ENCODE measurements around the gene CDC42BPB.

Gene CDC42BPB

DNA sequence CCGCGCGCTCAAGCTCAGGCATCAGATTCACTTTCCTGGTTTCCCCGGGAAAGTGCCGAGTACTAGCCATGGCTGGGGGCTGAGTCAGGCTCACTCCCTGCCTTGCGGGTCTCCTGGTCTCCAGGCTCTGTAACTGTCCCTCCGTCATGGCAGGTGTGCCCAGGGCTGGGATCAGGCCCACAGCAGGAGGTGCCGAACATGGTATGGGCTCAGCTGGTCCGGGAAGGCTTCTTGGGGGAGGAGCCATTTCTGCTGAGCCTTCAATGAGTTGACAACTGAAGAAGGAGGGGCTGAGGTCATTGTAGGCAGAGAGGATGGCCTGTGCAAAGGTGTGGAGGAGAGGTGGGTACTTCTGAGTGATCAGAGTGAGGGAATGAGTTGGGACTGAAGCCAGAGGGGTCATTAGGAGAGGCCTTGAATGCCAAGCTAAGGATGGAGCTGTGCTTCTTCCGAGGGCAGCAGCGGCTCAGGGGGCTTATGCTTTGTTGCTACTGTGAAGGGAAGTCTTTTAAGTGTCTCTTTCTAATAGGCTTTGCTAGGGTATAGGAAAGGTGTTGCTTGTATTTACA, 37.9 kb upstream of the CDC42BPB start:
- DNase-seq (ENCODE audit: low read depth), result no peak

DNA sequence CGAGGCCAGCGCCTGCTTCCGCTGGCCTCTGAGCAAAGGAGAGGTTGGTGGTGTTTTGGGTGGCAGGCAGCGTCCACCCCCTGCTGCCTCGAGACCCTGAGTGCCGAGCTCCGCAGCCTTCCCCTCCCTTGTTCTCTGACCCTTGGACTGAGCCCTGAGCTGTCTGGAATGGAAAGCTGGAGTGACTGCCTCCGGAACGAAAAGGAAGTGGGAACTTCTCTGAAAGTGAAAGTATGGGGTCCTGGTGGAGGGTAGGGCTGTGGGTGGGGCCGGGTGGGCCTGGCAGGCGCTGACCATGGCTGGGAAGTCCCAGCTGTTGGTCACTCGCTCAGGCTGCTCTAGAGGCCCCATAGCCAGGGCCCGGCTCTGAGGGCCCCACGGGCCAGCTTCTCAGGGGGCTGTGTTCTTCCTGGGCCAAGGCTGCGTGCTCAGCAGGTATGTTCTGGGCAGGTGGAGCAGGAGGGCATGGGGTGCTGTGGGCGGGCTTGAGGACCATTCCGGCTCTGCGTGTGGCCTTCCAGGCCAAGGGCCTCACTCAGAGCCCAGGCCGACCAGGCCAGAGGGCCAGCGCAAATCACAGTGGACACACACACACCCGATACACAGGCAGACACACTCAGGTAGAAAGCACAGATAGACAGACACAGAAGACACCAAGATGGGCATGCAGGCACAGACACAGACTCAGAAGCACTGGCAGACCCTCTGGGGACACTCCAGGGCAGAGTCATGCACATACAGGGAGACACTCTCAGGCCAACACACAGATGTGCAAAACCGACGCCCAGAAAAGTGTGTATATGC, 37.3 kb upstream of the CDC42BPB start, which contains the start of gene EXOC3L4:
Gene EXOC3L4 (plus strand): TSS at position 320 of the 804 bp plus-strand sequence. CDS start 5,495 bp downstream, outside the sequence.
- DNase-seq (ENCODE audit: low read depth), result no peak

DNA sequence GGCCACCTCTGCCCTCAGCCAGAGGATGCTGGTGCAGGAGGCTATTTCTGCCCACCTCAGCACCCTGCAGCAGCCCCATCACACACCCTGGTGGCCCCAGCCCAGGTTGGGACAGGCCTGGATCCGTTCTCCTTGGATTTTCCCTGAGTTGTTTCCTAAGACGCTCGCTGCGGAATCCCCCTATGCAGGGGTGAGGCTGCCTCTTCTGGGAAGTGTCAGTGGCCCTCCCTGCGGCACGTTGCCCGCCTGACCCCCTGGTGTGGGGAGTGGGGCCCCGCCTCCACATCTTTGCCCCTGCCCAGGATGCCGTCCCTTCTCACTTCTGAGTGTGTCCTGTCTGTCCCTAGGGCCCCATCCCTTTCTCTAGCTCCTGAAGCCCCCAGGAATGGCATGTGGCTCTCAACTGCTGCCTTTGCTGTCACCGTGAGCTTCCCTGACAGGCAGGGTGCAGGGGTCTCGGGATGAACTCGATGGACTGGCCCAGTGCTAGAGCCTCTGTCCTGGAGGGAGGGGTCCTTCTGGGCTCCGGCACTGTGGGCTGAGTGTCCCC, 36.6 kb upstream of the CDC42BPB start:
- DNase-seq (ENCODE audit: low read depth), result no peak

DNA sequence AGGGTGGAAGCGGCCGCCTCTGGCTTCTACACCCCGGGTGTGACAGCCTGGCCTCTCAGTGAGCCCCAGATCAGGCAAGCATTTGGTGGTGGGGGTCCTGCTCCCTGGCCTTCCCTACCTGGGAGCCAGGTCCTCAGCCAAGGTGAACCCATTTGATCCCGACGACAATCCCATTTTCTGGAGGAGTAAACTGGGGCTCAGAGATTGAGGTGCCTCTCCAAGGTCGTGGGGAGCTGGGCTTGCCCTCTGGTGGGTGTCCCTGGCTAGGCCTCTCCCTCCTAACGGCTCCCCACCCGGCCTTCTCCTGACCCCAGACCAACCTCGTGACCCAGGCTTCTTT, 34.5 kb upstream of the CDC42BPB start:
- no peak for DNase-seq (ENCODE audit: low read depth)

DNA sequence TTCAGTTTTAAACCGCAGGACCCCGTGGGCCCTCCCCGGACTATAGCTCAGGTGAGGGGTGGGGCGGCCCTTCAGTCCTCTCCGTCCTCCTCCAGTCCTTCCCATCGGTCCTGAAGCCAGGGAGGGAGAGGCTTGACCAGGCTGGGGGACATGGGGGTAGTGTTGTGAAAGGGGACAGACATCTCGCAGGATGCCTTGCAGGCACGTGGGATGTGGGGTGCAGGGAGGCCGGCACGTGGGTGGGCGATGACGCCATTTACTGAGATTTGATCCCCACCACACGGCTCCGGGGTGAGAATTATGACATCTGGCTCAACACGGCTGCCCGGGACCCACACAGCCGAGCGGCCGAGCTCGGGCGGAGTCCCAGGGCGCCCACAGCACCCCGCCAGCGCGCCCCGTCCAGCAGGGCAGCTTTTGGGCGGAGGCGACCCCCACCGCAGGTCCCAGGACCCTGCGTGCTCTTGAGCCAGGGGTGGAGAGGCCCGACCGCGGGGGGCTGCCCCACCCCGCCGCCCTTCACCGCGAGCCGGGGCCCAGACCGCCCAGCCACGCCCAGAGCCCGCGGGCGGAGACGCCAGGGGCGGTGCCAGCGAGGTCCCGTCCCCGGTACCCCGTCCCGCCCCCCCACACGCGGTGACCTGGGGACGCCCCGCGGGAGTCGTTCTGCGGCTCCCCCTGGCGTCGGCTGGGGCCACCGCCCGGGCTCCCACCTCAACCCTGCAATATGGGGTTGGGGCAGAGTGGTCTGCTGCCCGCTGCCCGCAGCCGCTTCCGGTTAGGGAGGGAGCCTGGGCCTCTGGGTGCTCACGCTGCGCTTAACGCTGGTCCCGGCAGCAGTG, 33.9 kb upstream of the CDC42BPB start:
- DNase-seq (ENCODE audit: low read depth), result peak; percentile 67

DNA sequence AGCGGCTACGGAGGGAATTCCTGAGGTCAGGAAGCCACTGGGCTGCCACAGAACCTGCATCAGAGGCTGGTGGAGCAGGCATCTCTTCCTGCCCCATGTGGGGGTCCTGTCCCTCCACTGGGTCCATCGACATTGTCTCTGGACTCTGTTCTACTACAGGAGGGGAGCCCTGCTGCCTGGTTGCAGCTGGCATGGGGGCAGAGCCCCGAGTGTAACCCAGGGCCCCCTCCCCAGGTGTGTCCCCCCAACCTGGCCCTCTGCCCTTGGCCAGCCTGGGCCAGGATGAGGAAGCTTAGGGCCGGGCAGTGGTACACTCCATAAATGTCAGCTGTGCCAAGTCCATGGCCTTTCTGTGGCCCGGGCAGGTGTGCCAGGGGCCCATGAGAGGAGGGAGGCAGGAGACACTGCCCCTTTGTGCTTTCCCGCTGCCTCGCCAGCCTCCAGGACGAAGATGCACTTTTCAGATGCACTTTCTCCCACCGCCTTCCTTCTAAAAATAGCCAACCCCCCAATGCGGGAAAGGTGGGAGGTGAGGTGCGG, 33.2 kb upstream of the CDC42BPB start:
- no peak for DNase-seq (ENCODE audit: low read depth)

DNA sequence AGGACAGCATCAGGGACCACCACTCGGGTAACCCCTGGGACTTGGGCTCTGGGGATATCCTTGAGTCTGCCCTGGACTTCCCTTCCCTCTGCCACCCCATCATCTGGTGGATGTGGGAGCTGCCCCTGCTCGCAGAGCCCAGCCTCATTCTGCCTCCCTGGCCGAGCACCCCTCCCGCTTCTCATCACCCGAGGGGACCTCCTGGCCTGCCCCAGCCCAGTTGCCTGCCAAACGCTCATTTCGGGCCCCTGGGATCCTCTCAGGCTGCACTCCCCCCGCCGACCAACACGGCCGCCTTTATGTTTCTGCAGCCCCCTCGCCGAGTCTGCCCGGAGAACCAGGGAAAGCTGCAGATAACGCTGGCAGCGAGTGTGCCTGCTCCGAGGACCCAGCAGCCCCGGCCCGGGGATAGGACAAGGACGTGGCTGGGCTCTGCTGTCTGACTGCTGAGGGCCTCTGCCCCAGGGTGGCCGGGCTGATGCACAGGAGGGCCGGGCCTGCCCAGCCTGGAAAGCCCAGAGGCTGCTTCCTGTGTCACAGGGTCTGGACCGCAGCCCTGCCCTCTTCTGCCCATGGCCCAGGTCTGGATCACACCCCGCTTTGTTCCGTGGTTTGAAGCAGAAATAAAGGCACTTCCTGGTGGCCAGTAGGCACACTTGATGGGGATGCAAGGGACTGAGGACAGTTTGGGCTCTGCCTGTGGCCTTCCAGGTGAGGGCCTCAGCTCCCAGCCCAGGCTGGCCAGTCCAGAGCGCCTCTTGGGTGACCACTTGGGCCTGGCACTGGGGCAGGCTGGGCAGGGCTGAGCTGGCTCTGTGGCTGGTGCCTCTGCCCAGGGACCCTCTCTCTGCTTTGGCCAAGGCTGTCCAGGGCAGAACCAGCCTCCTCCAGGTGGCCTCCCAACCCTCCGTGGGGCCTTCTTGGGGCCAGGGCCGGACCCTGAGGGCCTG, 32.3 kb upstream of the CDC42BPB start:
- DNase-seq (ENCODE audit: low read depth), result no peak

DNA sequence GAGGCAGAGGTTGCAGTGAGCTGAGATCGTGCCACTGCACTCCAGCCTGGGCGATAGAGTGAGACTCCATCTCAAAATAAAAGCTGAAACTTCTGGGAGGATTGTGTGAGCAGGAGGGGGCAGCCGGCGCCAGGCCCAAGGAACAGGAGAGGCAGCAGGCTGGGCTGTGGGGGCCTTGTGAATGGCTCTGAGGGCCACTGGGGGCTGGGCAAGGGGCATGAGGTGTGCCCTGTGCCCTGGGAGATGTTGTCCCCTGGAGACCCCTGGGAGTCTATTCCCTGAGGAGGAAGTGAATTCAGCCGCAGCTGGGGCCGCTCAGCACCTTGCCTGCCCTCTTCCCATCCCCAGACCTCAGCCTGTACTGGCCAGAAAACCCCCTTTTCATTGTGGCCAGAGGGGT, 31.6 kb upstream of the CDC42BPB start:
- DNase-seq (ENCODE audit: low read depth), result no peak

DNA sequence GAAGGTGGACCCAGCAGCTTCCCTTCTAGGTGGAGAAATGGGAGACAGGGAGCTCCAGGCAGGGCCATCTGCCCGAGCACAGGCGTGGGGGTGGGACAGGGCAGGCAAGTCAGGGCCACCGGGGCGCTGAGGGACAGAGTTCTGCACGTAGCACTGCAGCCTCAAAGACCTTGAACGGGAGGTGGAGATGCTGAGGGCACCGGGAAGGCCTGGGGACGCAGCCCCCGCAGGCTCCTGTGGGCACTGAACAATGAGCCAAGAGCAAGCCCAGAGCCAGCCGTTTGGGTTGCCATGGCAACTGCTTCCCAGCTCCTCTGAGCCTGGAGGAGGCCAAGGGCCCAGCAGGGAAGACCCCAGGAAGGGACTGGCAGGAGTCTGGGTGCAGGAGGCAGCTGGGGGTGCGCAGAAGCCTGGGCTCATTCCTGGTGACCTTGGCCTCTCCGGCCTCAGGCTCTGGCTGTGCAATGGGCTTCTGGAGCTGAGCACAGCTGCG, 30.0 kb upstream of the CDC42BPB start:
- no peak for DNase-seq (ENCODE audit: low read depth)

DNA sequence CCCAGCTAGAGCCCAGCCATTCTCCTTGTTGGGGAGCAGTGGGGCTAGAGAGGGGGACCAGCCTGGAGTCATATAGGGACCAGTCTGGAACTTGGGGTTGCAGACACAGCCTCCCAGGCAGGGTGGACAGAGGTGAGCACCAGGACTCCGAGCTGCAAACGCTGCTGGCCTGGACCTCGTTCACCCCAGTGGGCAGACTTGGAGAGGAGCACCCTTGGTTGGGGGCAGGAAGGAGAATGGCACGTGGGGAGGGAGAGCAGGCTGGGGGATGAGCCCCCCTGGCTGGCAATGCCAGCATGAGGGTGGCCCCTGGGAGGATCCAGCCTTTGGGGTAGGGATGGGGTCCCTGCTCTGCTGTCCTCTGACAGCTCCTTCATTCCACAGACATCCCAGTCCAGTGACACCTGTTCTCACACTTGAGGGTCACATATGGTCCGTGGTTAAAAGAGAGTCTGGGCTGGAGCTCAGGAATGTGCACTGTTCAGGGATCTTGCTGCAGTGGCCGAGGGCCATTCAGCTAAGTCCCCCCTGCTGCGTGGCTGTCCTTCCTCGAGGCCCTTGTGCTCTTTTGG, 29.5 kb upstream of the CDC42BPB start:
- DNase-seq (ENCODE audit: low read depth), result no peak

DNA sequence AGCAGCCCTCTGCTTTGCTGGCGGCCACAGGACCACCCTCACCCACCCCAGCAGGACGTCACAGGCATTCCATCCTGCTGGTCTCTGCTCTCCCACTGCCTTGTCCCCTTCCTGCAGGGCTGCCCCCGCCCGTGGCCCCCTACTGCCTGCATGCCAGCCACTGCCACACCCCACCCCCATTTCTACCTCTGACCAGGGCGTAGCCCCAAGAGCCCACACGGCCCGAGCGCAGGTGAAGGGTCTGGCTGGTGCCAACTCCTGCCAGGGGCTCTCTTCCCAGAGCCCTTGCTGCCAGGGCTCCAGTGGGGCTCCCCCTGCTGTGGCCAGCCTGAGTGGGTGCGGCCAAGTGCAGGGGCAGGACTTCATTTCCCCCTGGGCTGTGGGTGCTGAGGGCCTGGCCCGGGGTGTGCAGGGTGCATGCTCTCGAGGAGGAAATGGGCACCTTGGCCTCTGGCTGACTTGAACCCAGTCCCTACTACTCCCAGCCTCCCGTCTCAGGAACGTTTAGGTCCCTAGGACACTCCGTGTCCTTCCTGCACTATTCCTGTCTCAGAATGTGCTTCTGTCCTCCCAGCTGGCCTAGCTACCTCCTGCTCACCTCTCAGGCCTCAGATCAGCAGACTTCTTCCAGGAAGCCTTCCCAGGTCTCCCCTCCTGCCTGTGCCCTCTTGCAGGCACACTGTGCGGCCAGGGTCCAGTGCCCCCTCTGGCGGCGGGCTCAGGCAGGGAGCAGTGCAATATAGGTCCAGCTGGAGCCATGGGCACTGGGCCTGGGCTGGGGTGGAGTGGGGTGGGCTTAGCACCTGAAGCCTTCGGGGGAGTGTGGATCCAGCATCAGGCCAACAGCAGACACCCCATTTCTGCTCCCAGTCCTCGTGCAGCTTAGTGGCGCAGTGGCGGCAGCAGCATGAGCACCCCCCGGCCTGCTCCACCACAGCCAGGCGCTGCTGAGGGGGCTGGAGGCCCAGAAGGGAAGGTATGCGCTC, 28.1 kb upstream of the CDC42BPB start:
- DNase-seq (ENCODE audit: low read depth), result no peak

DNA sequence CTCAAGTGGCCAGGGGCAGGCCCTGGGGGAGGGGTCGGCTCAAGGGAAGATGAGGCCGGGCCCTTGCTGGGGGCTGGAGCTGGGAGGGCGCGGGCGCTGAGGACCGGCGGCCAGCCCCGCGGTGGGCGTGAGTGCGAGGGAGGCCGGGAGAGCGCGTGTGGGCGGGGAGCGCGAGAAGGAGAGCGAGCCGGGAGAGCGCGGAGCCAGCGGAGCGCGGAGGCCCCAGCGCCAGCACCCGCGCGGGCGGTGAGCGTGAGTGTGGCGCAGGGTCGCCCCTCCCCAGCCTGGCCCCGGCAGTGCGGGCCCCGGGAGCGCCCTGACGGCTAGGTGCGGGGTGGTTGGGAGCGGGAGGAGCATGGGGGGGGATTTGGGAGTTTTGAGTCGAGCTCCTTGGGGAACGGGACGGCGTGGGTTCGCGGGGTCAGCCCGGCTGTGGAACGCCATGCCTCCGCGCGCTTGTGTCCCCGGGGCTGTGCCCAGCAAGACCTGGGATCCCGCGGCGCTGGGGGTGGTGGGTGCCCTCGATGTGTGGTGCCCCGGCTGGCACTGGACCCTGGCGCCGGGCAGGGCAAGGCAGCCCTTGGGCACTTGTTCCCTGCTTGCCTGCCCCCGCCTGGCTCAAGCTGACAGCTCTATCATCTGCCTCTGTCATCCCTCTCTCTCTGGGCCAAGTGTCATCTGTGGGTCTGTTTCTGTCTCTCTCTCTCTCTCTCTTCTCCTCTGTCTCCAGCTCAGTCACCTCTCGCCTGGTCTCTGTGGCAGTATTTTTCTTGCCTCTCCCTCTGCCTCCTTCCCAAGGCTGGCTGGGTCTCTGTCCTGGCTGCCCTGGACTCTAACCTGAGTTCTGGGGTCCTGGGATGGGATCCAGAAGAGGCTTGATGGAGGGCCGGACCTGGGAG, 26.9 kb upstream of the CDC42BPB start, which contains the start of gene LBHD2:
Gene LBHD2 (plus strand): TSS at position 190 of the 899 bp plus-strand sequence. CDS start 1,803 bp downstream, outside the sequence.
- DNase-seq (ENCODE audit: low read depth), result no peak

DNA sequence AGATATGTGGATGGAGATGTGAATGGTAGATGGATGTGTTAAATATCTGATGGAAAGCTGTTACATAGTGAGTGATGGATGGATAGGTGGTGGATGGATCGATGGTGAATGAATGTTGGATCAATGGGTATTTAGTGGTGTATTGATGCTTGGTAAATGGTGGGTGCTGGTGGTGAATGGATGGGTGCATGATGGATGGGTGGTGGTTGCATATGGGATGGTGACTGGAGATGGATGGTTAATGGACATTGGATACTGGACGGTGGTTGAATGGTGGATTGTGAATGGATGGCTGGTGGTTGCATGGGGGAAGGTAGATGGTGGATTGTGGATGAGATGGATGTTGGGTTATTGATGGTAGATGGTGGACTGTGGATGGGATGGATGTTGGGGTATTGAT, 24.6 kb upstream of the CDC42BPB start:
- no peak for DNase-seq (ENCODE audit: low read depth)

DNA sequence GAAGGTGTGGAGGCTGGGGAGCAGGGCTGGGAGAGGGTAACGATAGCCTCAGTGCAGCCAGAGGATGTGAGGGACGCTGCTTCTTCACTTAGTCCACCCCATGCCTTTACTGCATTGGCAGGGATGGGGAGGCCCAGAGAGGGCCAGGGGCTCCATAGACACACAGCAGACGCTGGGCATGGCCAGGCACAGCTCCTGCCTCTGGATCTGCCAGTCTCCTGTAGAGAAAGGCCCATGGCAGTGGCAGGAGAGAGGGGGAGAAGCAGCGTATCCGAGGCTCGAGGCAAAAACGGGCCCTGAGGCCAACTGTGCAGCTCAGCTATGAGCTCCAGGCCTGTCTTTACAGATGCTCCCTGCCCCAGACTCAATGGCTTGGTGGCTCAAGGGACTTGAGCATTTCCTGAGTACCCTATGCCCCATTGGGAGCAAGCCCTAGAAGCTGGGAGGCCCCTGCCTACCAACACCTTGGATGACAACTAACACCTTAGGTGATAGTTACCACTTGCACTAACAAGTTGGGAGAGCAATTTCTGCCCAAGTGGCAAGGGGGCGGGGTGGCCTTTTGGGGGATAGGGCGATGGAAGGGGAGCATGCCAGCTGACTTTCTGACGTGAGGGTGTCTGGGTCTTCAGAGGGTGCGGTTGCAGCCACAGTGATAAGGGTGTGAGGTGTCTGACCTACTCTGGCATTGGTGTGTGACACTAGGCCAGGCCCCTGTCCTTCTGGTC, 21.7 kb upstream of the CDC42BPB start:
- DNase-seq (ENCODE audit: low read depth), result no peak

DNA sequence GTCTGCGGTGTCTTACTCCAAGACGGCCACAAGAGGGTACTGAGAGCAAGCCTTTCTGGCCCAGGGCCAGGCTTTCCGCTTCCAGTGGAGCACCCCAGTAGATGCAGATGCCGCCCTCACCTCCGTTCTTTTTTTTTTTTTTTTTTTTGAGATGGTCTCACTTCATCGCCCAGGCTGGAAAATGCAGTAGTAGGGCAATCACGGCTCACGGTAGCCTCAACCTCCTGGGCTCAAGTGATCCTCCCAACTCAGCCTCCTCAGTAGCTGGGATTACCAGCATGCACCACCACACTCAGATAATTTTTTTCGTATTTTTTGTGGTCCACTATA, 21.0 kb upstream of the CDC42BPB start:
- DNase-seq (ENCODE audit: low read depth), result peak; percentile 59

DNA sequence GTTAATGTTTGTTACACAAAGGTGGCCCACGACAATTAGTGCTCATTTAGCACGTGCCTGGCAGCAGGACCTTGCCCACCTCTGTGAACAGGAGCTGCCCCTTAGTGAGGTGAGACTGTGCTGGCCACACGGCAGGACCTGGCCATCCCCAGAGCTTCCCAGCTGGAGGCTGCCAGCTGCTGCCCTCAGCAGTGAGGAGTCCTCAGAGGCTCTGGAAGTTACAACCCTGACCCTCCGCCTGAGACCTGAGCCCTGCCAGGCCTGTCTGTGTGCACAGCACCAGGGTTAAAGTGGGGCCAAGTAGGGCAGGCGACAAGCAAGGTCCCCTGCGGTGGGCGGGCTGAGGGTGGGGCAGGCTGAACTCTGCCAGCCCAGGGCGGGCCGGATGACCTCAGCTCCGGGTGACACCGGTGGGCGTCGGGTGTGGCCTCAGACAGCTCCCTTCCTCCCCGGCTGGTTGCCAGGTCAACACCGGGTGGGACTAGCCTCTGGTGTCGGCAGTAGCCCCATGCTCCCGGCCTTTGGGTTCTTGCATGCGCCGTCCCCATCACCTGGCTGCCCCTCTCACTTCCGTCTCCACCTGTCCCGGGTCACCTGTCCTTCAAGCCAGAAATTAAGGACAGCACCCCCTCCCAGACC, 17.5 kb upstream of the CDC42BPB start:
- no peak for DNase-seq (ENCODE audit: low read depth)
